ENCODE measurements around the gene EYA4. TPM values are rescaled to one million over a fixed set of nuclear protein-coding genes. Genes with fewer than 3 reads are reported as not detected.

Gene EYA4
- total RNA-seq, 1 experiment from 2014 or later: 44.5 TPM

DNA sequence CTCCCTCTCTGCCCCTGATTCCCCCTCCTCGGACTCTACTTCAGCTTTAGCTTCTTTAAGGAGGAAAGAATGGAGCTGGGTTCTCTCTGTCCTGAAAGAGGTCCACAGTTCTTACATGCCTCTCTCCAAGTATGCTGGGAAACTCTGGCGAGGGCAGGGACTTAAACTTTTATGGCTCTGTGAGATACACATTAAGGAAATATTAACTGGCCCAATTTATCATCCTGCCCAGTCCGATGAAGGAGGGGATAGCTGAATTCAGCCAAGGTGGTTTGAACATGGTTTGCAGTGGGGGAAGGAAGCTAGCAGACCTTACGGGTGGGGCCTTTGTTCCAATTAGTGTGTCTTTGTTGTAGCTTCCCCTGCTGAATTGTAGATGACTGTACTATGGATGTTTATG is 121.7 kb downstream of the EYA4 start:
- Histone ChIP-seq H3K36me3 (0 out of 2 replicates have a peak, but pooled peaks cover 2% of the 10 kb centered on the region), H3K9me3 (replicated peaks) (no peaks in the 10 kb centered on the region; the same call in 1 of the 2 replicates), H3K27ac (no peak overlapping the region), H3K4me1 (peaks cover 3% of the 10 kb centered on the region; the same call in 1 of the 2 replicates), H3K27me3 (no peaks in the 10 kb centered on the region), H3K4me3 (no peak overlapping the region)
- no peak for DNase-seq

DNA sequence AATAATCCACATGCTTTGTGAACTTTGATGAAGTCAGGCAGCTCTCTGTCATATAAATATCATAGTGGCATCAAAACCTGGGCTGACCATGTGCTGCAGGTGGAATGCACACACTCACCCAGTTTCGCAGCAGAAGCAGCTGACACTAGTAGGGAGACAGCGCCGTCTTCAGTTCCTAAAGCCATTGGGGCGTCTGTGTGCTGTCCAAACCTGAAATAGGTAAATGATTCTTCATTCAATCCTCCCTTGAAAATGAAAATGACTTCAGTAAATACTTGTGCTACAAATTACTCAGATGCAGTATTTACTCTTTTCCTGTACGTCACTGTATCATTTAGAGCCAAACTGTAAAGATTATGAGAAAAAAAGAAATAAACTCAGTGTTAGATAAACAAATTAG is 127.5 kb downstream of the EYA4 start:
- Histone ChIP-seq H3K27ac (no peak overlapping the region), H3K9me3 (replicated peaks) (no peaks in the 10 kb centered on the region; the same call in 1 of the 2 replicates), H3K27me3 (no peaks in the 10 kb centered on the region), H3K4me3 (no peak overlapping the region), H3K36me3 (no peaks in the 10 kb centered on the region; the same call in 1 of the 2 replicates), H3K4me1 (no peaks in the 10 kb centered on the region)
- DNase-seq: no peak

DNA sequence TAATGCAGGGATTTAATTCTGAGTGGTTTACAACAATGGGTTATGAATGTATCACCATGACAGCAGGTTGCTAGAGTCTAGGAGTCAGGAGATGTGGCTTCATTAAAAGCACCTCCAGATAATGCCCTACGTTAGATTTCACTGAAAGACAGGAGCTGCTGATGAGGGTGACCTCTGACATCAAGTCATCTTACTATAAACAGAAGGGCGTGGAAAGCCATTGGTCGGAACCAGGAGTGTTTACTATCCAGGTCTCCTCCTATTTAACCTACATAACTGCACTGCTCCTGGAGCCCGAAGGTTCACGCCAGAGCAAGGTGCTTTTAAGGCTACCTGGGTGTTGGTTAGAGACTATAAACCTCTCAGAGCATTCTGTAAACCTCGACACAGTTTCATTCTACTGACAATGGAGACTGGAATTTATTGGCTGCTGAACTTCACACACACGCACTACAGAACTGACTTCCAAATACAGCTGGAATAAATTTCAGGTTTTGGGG is 128.7 kb downstream of the EYA4 start:
- DNase-seq: no peak
- H3K9me3 ChIP-seq (replicated peaks): no peaks in the 10 kb centered on the region
- H3K27me3 ChIP-seq: no peaks in the 10 kb centered on the region
- H3K27ac ChIP-seq: no peak overlapping the region
- no peaks in the 10 kb centered on the region for H3K4me1 ChIP-seq
- no peak overlapping the region for H3K4me3 ChIP-seq
- H3K36me3 ChIP-seq: no peaks in the 10 kb centered on the region; the same call in 1 of the 2 replicates

DNA sequence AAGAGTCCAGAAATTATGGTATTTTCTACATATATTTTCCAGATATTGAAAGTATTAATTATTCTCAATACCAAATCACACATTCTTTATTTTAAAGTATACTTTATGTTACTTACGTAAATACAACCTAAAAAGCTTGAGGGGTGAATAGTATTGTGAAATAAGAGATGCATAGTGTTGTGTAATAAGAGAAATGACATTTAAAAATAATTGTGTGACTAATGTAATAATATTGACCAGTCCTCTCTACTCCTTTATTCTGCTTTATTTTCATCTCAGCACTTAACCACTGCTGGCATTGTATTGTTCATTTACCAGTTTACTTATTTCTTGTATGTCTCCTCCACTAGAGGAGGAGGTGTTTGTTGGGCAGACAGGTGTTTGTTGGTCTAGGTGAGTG is 135.6 kb downstream of the EYA4 start:
- DNase-seq: no peak
- Histone ChIP-seq H3K36me3 (no peaks in the 10 kb centered on the region; the same call in 1 of the 2 replicates), H3K9me3 (replicated peaks) (no peaks in the 10 kb centered on the region), H3K27ac (no peak overlapping the region), H3K4me3 (no peak overlapping the region), H3K27me3 (no peaks in the 10 kb centered on the region), H3K4me1 (0 out of 2 replicates have a peak, but pooled peaks cover 2% of the 10 kb centered on the region)

DNA sequence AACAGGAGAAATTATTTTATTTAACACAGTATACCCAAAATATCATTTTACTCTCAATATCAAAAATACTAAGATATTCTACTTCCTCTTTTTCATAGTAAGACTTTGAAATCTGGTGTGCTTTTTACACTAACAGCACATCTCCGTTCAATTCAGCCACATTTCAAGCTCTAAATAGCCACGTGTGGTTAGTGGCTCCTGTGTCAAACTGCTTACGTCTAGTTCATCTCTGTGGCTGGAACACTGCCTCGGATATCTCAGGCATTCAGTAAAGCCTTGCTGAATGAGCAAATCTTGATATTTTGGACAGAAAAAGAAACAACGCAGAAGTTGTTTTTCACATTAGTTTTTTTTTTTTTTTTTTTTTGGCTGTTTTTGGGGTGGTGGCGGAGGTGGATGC is 136.1 kb downstream of the EYA4 start:
- H3K4me3 ChIP-seq: no peak overlapping the region
- H3K36me3 ChIP-seq: no peaks in the 10 kb centered on the region; the same call in 1 of the 2 replicates
- 0 out of 2 replicates have a peak, but pooled peaks cover 3% of the 10 kb centered on the region for H3K4me1 ChIP-seq
- H3K27ac ChIP-seq: no peak overlapping the region
- no peak for DNase-seq
- H3K9me3 ChIP-seq (replicated peaks): no peaks in the 10 kb centered on the region
- H3K27me3 ChIP-seq: no peaks in the 10 kb centered on the region

DNA sequence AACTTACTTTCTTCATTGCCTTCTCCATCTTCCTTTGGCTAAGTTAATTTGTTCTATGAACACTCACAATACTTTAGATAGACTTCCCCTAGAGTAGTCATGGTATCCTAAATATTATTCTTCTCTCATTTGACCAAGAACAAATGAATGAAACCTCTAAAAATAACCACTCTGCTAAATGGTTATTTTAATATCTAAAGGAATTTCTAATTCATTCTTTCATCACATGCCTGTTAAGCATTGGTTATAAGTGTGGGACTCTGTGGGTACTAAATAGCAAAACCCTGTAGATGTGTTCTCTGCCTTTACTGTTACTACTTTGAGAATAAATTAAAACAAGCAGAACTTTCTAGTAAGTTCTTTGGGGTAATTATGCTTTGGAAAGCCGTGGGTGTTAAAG is 138.9 kb downstream of the EYA4 start:
- DNase-seq: no peak
- Histone ChIP-seq H3K27me3 (no peaks in the 10 kb centered on the region), H3K27ac (no peak overlapping the region), H3K4me3 (no peak overlapping the region), H3K4me1 (0 out of 2 replicates have a peak, but pooled peaks cover 3% of the 10 kb centered on the region), H3K9me3 (replicated peaks) (no peaks in the 10 kb centered on the region), H3K36me3 (no peaks in the 10 kb centered on the region; the same call in 1 of the 2 replicates)

DNA sequence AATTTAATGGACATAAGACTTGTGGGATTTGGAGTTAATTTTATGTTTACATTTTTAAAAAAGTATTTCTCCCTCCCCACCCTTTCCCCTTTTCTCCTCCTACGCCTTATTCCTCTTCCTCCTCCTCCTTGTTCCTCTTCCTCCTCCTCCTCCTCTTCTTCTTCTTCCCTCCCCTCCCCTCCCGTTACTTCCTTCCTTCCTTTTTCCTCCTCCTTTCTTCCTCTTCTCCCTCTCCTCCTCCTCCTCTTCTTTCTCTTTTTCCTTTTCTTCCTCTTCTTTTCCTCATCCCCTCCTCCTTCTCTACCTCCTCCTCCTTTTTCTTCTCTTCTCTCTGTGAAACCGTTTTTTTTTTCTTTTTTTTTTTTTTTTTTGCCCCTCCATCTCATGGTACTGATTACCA is 139.6 kb downstream of the EYA4 start:
- Histone ChIP-seq H3K27ac (no peak overlapping the region), H3K4me1 (peaks cover 6% of the 10 kb centered on the region), H3K9me3 (replicated peaks) (no peaks in the 10 kb centered on the region), H3K27me3 (no peaks in the 10 kb centered on the region), H3K4me3 (no peak overlapping the region), H3K36me3 (no peaks in the 10 kb centered on the region; the same call in 1 of the 2 replicates)
- DNase-seq: no peak

DNA sequence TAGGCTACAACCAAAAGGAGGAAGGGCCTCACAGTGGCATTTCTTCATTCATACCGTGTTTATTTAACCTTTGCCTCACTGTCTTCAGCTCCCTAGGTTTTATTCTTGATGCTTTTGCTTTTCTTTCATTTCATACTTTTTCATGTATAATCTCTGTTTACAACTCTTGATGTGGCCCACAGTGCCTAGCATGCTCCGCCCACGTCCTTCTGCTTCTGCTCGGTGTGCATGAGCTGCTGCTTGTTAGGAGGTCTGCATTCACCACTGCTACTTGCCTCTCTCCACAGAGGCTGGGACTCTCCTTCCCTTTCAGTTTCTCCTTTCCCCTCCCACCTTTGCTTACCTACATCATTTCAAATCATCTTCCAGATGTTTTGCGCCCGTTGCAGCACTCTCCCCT is 147.6 kb downstream of the EYA4 start:
- no peak overlapping the region for H3K27ac ChIP-seq
- no peak for DNase-seq
- no peak overlapping the region for H3K4me3 ChIP-seq

DNA sequence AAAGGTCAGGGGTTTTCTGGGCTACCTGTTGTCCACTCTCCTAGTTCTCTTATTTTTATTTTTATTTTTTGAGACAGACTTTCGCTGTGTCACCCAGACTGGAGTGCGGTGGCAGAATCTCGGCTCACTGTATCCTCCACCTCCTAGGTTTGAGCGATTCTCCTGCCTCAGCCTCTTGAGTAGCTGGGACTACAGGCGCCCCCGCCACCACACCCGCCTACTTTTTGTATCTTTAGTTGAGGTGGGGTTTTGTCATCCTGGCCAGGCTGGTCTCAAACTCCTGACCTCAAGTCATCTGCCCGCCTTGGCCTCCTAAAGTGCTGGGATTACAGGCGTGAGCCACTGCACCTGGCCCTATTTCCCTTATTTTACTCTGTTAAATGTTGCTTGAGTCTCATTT is 149.0 kb downstream of the EYA4 start:
- Histone ChIP-seq H3K36me3 (peaks cover 4% of the 10 kb centered on the region; the same call in 1 of the 2 replicates), H3K27me3 (no peaks in the 10 kb centered on the region), H3K27ac (no peak overlapping the region), H3K4me3 (no peak overlapping the region), H3K9me3 (replicated peaks) (no peaks in the 10 kb centered on the region), H3K4me1 (peaks cover 18% of the 10 kb centered on the region)
- DNase-seq: no peak

More for the DNA sequence above, 147.6 kb downstream of the EYA4 start:
- Histone ChIP-seq H3K9me3 (replicated peaks) (no peaks in the 10 kb centered on the region), H3K4me1 (peaks cover 10% of the 10 kb centered on the region), H3K27me3 (no peaks in the 10 kb centered on the region), H3K36me3 (peaks cover 4% of the 10 kb centered on the region)

DNA sequence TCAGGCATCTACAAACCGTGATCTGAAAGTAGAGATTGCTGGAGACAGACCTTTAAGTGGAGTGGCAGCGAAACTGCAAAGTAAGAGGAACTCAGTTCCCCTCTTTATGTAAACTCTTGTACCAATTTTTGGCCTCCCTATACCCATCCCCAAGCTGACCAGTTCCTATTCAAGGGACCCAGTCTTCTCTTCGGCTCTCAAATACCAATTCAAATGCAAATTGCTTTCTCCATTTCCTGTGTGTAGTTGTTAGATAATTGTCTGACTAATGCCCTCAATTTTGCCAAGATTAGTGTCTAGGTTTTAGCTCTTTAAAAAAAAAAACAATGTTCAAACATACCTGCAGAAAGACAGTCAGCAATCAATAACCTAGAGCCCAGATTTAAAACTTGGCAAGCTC is 150.9 kb downstream of the EYA4 start:
- H3K36me3 ChIP-seq: peaks cover 4% of the 10 kb centered on the region; the same call in 1 of the 2 replicates
- H3K4me3 ChIP-seq: no peak overlapping the region
- H3K27ac ChIP-seq: no peak overlapping the region
- H3K9me3 ChIP-seq (replicated peaks): no peaks in the 10 kb centered on the region
- DNase-seq: no peak
- H3K27me3 ChIP-seq: no peaks in the 10 kb centered on the region
- H3K4me1 ChIP-seq: peaks cover 24% of the 10 kb centered on the region

DNA sequence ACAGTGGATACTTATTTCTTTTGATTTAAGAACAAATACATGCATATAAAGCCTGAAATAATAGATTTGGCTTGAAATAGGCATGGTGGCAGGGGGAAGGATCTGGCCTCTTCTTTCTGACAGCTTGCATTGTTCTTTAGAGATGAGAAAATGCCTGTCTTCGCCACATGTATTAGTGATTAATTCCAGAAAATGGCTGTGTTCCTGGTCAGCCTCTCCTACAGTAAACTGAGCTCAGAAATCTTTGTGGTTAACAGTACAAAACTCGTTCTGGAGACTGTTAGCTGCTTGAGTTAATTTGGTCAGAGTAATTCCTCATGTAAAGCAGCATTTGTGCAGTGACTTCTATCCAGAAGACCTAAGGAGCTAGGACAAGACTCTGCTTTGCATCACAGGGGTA is 151.5 kb downstream of the EYA4 start:
- Histone ChIP-seq H3K4me3 (no peak overlapping the region), H3K27ac (no peak overlapping the region), H3K4me1 (peaks cover 31% of the 10 kb centered on the region), H3K36me3 (no peaks in the 10 kb centered on the region), H3K27me3 (no peaks in the 10 kb centered on the region), H3K9me3 (replicated peaks) (no peaks in the 10 kb centered on the region)
- DNase-seq: no peak

DNA sequence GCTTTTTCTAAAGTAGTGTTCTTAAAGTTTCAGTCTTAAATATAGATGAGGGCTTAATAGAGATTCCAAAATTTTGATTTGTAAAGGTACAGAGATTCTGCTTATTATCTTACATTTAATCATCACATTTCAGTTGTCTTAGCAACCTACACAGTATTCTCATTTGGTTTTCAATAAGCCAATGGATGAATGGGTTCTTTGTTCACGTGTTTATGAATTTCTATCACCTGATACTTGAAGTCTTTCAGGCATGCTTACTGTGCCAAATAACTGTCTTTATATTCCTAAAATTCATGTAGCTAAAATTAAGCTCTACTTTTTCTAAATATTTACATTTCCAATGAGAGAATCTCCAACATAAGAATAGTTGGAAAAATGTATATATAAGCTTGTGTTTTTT is 152.7 kb downstream of the EYA4 start:
- DNase-seq: peak in 1 of 2 experiments; percentile 41
- Histone ChIP-seq H3K27me3 (no peaks in the 10 kb centered on the region), H3K9me3 (replicated peaks) (no peaks in the 10 kb centered on the region), H3K4me3 (no peak overlapping the region), H3K27ac (no peak overlapping the region), H3K36me3 (no peaks in the 10 kb centered on the region), H3K4me1 (peaks cover 33% of the 10 kb centered on the region)

DNA sequence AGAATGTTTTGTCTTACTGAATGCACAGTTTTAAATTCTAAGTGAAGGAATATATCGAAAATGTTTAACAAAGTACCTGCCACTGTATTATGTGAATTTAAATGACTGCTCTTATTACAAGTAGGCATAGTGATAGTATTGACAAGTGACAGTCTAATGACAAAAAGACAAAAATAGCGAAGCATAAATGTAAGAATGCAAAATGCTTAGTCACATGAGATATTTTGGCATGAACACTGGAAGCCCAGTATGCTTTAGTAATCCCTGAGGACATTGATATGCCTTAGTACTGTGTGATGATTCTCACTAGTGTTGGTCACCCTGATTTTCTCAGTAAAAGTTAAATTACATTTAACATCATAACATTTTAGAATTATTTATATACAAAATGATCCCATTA is 153.5 kb downstream of the EYA4 start:
- Histone ChIP-seq H3K4me1 (peaks cover 33% of the 10 kb centered on the region), H3K9me3 (replicated peaks) (no peaks in the 10 kb centered on the region), H3K27ac (no peak overlapping the region), H3K4me3 (no peak overlapping the region), H3K36me3 (no peaks in the 10 kb centered on the region), H3K27me3 (no peaks in the 10 kb centered on the region)
- peak in 1 of 2 experiments; percentile 29 for DNase-seq

DNA sequence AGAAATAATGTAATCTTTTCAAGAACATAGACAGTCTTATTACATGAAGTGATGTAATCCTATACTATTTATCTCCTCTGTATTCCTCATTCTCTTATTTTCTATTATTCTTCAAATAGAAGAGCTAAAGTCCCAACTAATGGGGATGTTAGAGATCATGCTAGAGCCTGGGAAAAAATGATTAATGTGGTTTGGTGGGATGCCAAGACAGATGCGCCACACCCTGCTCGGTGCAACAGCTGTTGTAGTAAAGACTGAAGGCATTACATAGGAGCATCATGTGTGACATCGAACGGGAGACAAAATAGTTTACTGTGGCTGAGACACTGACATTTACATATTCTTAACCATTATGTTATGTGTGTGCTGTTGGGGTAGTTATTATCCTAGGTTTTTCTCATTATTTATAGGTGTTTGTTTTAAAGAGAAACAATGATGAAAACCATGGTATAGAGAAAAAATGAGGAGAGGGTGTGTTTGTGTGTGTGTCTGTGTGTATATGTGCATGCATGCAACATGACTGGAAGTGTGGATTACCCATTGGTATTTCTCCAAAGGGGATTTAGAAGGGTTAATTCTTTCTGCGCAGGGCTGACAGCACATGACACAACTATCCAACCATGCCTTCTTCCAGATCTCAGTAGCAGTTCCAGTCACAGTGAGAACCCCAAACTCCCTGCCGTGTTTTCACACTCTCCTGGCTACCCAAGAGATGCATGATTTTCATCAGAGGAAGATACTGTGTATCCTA is 155.3 kb downstream of the EYA4 start:
- DNase-seq: peak; percentile 85 to 95
- Histone ChIP-seq H3K36me3 (no peaks in the 10 kb centered on the region), H3K27ac (peak overlapping the region; percentile 58)

DNA sequence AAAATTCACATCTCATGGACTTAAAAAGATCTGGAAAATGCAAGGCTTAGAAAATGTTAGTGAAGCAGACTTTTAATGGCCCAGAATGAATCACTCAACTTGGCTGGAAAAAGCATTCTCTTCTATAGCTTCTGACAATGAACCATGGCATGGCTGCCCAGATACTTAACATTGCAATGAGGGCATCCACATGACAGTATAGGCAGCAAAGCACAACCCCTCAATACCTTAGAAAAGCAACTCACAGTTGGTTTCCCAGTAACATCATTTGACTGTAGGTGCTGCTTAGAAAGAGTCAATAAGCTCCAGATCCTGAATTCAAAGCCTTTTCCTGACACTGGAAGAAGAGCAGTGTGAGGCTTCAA is 155.8 kb downstream of the EYA4 start:
- H3K27ac ChIP-seq: peak overlapping the region; percentile 58
- H3K27me3 ChIP-seq: no peaks in the 10 kb centered on the region
- peaks cover 36% of the 10 kb centered on the region for H3K4me1 ChIP-seq
- no peak for DNase-seq
- no peak overlapping the region for H3K4me3 ChIP-seq
- no peaks in the 10 kb centered on the region for H3K36me3 ChIP-seq
- H3K9me3 ChIP-seq (replicated peaks): no peaks in the 10 kb centered on the region

More for the DNA sequence above, 155.3 kb downstream of the EYA4 start:
- no peak overlapping the region for H3K4me3 ChIP-seq
- H3K27me3 ChIP-seq: no peaks in the 10 kb centered on the region
- H3K9me3 ChIP-seq (replicated peaks): no peaks in the 10 kb centered on the region
- peaks cover 33% of the 10 kb centered on the region for H3K4me1 ChIP-seq
